ENCODE data around the gene SETBP1.

The SETBP1 gene

DNA sequence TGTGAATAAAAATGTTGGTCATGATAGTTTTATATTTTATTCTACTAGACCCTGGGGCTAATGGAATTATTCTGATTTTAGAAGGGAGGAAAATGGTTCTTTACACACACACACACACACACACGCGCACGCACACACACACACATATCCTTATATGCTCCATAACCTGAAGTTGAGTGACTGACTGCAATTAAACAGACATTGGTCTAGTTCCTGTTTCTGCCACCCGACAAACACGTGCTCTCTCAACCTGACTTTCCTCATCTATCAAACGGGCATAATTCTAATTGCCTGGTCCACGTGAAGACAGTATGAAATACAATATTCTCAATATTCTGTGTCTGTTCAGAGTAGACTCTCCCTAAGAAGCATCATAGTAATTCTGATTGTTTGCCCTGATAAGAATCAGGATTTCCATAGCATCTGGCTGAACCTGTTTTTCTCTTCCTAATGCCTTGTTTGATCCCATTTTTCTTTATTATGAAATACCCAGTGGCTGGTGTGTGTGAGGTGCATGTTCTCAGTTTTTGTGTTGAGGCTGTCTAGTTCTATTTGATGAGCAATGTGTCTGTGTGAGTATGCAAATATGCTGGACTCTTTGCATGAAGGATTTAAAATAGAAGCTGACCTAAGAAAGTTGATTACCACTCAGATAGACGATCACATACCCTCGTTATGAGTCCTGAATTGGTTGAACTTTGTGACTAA is 51.0 kb downstream of the SETBP1 start:
- no peak for DNase-seq (ENCODE audit: low spot score)

DNA sequence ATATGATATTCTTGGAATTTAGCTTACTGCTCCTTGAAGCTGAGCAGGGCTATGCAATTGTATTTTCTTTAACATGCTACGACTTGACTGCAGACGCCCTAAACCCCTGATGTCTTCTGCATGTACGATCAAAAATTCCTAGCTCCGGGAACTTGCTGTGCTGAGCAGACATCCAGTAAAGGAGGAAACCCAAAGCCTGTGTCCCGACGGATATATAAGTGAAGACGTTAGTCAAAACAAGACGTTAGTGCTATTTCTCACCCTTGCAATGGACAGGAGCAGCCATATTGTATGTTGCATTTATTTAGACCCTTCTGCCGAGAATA is 51.5 kb downstream of the SETBP1 start:
- no peak for DNase-seq (ENCODE audit: low spot score)

DNA sequence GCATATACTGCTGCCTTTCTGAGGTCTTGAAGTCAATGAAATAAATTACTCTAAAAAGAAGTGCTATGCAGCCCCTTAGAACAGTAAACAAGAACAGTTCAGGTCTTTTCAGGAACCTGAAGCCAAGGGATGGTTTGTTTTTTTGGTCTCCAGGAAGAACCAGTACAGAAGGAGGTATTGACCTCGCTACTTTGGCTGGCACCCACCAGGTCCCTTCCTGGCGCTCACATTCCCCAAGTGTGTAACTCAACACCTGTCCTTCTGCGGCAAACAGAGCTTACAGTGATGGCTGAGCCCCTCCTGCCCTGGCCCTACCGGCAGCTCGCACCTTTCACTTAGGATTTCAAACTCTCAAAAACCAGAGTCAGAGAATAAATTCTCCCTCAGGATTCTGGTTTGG is 51.9 kb downstream of the SETBP1 start:
- DNase-seq (ENCODE audit: low spot score): no peak

DNA sequence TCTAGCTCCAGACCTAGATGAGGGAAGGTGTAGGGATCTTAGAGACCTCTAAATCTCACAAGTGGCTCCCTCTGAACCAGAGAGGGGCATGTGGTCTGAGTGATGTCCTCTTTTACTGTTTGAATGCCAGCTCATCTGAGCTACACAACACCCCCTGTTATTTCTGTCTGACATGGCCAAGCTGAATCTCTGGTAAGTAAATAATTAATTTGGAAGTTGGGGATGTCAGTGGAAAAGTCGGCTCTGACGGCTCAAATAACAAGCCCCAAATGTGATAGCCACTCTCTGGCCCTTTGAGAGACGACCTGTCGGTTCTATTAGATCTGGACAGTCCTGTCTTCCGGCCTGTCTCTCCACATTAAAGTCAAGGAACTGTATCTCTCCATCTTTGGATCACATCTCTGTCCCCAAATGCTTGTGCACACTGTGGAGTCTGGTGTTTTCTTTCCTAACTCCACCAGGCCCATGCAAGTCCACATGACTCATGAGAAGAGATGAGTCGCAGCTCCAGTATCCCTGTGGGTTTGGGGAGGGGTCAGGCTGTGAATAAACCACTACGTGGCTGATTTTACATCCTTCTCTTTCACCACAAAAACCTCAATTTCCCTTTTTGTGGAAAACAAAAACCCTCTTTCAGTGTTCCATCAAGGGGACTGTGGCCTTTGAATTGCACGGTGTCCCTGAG is 52.5 kb downstream of the SETBP1 start:
- DNase-seq (ENCODE audit: low spot score): no peak

DNA sequence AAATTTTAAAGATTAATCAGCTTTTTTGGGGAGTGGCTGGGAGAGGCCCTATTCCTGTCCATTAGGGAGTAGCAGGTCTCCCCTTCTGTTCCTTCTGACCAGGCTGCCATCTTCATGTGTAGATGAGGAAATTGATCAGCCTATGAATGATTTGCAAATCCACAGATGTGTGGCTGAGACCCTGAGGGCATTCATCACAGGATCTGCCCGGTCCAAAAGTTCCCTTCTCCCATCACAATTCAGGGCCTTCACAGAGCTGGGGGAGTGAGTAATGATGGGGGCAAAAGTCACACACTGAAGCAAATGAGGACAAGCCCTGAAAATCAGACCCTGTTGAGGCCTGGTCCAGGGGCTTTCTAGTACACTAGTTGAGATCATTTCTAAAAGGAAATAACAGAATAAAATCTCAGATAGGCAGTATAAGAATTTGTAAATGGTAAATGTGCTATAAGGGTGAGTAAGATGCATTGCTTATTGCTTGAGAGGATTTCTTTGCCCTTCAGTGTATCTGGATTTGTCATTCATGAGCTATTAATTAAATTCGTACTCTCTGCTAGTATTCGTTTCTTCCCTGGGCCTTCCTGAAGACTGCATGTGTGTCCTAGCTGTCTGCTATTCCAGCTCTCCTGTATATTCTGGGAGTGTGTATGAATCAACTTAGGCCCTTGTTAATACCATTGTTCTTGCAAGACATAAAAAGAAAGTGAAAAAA is 53.2 kb downstream of the SETBP1 start:
- DNase-seq (ENCODE audit: low spot score): no peak

DNA sequence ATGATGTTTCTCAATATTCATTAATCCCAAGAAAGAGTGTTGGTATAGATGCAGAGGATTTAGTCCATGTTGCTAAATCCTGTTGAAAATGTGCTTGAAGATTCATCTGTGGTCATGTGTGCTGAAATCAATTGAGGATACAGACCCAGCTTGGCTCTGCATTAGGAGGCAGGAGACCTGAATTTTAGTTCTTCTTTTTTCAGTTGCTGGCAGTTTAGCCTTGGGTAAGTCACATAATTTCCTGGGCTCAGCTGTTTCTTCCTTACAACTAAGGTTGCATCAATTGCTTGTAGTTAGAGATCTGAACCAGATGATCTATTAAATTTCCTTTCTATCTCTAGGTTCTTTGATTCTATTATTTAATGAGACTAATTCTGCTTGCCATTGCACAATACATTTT is 54.4 kb downstream of the SETBP1 start:
- no peak for DNase-seq (ENCODE audit: low spot score)

DNA sequence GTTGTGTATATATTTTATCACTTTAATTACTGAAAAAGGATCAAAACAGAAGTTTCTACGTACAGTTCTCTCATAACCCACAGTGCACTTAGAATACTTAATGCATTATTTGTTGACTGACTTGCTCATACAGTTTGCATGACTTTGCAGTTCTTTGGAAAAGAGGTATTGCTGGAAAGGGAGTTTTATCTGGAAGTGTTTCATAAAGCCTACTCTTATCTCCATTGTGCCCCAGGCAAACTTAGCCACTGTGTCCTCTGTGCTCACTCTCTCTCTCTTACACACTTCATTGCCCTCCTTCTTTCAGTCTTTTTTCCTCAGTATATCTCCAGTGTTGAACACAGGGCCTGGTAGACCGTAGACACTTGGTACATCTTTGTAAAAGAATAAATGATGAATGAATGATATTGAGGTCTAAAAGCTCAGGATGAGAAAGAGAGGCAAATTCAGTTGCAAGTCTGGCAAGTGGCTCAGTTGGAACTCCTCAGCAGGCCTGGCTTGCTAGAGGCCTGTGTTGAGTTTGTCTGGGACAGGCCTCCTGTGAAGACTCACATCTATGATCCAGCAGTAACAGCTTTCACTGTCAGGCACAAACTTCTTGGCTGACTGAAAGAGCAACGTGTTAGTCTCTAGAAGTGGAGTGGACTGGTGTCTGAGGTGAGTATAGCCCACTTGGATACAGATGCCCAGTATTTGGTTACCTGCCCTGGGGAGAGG is 56.1 kb downstream of the SETBP1 start:
- no peak for DNase-seq (ENCODE audit: low spot score)

DNA sequence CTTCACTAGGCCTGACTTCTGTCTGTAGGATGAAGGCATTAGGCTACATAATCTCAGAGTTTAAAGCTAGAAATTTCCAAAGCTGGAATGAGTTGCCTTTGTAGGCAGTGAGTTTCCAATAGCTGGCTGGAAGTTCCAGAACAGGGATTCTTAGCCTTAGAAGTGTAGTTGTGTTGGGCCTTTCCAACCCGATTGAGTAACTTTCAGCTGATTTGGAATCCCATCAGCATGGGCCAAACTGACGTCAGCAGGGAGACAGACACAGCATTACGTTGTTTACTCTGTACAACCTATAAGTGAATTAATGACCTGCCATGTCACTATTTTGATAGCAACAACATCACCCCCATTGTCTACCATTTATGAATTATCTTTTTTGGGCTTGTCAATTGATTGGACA is 56.9 kb downstream of the SETBP1 start:
- DNase-seq (ENCODE audit: low spot score): no peak

DNA sequence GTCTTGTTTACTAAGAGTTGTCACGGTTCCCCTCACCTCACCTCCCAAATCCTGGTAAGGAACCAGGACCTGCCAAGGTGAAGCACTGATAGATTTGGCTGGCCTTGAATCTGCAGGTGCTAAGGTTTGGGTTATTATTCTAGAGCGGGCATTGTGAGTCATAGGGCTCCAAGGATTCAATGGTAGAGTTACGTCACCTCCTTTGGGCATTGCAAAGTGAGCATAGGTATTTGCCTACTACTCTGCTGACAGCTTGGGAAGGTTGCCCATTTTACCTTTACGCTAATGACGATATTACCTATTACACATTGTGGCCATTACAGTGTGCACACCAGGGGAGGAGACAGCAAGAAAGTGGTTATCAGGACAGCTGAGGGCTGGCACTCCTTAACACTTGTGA is 59.3 kb downstream of the SETBP1 start:
- DNase-seq (ENCODE audit: low spot score): no peak

DNA sequence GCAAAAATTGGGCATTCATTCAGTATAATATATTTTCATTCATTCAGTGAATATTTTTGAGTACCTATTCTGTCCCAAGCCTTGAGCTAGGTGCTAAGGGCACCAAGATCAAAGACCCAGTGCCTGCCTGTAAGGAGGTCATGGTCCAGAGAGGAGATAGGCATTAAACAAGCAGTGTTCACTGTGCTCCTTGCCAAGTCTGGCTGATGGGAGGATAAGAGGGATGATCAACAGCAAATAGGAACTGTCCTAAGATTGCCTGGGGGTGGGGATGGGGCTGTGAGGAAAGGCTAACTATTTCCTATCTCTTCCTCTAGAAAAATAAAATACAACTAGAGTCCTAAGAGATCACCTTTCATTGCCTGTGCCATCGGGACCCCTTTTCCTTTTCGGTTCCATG is 60.4 kb downstream of the SETBP1 start:
- no peak for DNase-seq (ENCODE audit: low spot score)

DNA sequence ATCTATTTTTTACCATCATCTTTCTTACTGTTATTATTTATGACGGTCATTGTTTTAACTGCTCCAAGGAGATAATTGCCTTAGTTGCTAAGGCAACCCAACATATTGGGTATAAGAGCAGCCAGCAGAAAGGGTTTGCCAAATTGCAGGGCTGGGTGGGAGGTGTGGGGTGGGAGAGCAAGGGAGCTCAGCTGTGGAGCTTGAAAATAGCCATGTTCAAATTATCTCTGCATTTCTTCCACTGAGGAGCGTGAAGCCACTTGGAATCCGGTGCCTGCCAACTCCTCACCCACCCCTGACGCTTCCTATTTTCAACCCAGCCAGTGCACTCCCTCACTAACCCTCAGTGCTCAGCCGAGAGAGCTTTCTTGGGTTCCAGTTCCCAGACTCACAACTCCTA is 60.8 kb downstream of the SETBP1 start:
- no peak for DNase-seq (ENCODE audit: low spot score)

DNA sequence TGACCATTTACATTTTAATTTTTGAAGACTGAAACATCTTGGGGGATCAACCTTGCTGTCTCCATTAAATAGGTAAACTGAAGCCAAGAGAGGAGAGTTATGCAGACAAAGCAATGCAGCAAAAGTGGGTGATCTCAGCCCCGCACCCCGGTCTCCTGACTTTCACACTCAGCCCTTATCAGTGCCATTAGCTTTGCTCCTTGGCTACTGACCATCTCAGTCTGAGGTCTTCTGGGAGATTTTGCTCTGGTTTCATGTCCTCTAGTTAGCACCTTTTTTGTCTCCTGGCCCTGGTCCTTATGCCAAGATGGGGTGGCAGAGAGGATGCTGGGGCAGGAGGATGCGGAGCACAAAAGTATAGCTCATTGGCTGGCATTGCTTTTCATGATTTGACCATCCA is 61.4 kb downstream of the SETBP1 start:
- DNase-seq (ENCODE audit: low spot score): no peak

DNA sequence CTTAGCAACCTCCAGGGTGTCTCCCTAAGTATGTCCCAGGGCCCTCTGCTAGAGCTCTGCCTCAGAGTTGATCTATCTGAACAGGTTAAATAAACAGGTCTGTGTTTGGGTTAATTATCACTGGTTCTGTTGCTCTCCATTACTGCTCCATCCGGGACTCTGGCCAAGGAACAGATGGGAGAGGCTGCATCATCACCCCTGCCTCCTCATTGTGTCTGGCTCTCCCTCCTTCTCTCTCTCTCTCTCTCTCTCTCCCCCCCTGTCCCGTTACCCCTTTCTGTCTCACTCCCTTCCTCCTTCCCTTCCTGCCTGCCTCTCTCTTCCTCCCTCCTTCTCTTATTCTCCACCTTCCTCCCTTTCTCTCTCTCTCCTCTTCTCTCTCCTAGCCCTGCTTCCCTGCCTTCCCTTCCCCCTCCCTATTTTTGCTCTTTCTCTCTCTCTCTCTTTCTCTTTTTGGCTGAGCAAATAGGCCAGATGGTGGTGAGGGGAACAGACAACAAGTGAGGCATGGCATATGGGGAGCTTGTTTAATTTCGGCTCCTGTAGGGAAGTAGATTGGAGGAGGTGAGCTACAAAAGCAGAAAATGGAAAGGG is 62.1 kb downstream of the SETBP1 start:
- no peak for DNase-seq (ENCODE audit: low spot score)

DNA sequence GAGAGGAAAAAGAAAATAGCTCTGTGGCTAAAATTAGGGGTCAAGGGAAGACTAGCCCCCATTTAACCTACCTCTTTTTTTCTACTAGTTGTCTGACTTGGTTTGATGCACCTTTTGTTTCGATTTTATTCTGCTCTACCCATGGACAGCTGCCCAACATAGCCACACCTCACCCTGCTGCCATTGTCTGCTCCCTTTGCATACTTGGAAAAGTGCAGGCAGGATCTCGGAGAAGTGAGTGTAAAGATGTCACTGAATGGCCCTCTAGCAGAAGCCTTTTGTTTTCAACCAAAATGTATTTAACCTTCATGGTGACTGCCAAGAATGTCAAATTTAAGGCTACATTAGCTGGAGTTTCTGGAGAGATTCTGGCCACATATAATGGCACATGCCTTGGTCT is 62.9 kb downstream of the SETBP1 start:
- no peak for DNase-seq (ENCODE audit: low spot score)

DNA sequence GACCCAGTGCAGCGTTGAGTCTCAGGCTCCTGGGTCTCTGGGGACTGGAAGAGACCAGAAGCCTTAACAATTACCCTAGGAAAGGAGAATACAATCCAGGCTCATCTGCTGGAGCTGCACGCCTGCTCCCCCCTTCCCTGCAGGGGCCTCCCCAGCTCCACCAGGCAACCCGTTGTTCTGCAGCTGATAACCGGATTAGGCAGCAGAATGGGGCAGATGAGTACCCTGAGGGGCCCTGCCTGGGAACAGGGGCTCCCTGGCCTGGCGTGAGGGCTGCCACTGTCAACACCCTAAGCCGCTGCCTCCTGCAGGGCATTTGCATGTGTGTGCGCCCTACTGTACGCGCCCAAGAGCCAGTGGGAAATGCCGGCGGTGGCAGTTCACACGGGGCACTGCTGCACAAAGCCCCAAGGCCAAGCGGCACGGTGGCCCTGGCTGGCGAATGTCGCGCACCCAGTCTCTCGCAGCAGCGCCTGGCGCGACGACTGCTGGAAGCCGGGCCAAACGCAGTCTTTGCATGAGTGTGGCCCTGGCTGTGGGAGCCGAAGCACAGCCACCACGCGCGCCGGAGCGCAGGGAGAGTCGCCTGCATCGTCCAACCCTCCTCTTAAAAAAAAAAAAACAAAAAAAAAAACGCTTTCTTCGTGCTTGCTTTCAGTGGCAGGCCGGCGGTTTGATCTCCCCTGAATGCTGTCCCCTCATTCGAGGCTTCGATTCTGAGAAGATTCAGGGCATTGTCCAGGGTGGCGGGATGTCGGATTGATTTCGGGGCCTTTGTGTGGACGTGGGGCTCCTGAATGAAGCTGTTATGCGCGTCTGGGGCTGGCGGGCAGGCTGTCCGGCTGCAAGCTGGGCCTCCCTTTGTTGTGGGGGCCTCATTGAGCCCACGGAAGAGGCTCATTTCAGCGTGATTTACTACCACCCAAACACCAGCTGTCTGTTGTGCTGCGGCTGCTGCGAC is 63.8 kb downstream of the SETBP1 start:
- no peak for DNase-seq (ENCODE audit: low spot score)

DNA sequence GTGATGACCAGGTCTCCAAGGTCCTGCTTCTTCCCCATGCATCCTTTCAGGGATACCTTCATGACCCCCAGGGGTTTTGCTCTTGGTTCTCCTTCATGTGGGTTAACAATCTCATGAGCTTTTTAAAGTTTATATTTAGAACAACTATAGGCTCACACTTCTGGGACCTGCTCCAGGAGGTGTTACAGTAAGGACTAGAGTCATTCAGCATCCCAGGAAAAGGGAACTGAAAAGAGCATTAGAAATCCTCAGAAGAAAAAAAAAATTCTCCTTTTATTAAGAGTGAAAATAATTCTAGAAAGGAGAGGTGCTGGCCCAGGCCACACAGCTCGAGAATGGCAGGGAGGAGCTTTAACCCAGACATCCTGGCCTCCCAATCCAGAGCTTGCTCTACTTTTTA is 66.5 kb downstream of the SETBP1 start:
- DNase-seq (ENCODE audit: low spot score): no peak

DNA sequence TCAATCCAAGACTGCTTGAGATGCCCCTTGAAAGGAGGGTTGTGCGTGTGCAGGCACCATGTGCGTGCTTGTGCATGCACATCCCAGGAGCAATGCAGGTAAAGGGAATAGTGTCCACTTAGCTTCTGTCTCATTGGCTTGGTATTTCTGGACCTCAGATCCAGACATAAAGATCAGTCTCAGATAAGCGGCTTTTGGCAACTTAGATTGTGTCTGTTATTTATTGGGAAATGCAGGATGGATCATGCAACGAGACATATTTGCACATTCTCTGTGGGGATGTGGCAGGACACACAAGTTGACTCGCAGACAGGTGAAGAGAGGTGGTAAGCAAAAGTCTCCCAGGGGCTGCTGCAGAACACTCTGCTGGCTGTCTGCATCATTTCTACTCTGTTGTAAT is 67.9 kb downstream of the SETBP1 start:
- no peak for DNase-seq (ENCODE audit: low spot score)

DNA sequence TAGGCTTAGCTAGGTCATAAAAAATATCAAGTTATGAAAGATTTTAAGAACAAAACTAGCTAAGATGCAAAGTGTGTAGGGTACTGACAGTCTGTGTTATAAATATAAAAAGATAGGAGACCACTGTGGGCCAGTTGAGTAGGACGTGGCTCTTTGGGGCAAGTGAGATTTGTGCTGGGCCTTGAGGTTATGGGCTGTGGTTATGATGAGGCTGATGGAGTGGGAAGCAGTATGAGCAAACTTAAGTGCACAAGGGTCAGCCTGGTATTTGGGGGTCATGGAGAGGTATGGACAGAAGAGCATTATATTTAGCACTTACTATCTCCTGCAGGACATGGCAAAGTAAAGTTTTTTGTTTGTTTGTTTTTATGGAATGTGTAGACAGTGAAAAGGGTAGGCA is 70.1 kb downstream of the SETBP1 start:
- DNase-seq (ENCODE audit: low spot score): no peak

DNA sequence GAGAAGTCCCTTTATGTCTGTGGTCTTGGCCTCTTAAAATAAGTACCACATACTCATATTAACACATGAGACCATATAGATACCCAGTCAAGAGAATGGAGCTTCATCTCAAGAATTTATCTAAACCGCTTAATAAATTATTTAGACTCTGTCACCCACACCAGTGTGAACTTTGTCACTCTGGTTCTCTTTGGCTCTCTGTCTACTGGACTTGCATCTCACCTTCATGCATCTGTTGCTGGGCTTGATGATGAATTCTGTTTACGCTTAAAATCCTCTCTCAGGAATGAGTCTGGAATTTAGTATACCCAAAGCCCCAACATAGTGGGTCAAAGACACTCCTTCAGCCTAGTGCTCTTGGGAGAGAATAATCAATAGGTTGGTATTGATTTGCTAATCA is 73.9 kb downstream of the SETBP1 start:
- DNase-seq (ENCODE audit: low spot score): no peak

DNA sequence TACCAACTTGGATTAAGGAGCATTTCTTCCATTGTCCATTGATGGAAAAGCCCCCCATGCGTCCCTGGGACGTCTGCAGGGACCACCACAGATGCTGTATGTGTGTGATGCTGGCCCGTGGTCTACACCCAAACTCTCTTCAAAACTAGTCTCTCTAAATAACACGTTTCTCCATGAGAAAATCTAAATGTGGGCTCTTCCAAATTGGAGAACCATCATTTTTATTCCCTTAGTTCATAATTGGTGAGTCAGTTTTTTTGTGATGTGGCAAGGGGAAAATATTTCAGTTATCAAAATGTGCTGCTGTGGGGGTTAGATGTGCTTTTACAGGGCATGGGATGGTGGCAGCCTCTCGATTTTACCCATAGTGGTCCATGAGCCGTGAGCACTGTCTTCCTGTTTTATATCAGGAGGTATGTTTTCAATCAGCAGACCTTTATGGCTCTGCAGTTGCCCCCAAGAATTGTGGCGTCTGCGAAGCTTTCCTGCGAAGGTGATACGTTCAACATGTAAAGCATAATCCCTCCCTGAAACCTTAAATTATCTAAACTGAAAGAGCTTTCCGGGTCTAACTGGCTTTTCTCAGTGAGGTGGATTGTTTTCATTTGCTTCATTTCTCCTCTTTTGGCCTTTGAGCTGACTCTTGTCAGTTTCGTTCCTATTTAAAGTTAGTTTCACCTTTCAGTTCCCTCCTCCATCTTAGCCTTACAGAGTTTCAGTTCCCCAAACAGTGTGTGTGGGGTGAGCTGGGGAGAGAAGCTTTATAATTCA is 78.4 kb downstream of the SETBP1 start:
- no peak for DNase-seq (ENCODE audit: low spot score)

DNA sequence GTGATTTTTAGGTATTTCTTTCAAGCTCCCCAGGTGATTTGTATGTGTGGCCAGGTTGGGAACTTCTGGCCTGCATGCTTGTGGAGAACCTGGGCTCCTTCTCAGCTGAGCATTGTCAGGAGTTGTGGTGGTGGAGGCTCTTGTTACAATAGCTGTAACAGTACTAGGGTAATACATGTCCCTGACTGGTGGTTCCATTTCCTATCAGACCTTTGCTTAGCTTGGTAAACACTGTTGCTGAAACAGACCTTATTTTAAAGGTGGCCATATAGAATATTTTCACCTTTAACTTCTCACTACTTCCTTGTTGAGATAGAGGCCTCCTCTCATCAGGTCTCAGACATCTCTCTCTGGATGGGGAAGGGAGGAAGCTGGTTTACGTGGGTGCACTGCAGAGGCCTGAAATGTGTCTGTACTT is 79.2 kb downstream of the SETBP1 start:
- DNase-seq (ENCODE audit: low spot score): no peak

Measured in HuH-7.5 (cell line).